ENCODE results near the gene HIPK2.

The HIPK2 gene

DNA sequence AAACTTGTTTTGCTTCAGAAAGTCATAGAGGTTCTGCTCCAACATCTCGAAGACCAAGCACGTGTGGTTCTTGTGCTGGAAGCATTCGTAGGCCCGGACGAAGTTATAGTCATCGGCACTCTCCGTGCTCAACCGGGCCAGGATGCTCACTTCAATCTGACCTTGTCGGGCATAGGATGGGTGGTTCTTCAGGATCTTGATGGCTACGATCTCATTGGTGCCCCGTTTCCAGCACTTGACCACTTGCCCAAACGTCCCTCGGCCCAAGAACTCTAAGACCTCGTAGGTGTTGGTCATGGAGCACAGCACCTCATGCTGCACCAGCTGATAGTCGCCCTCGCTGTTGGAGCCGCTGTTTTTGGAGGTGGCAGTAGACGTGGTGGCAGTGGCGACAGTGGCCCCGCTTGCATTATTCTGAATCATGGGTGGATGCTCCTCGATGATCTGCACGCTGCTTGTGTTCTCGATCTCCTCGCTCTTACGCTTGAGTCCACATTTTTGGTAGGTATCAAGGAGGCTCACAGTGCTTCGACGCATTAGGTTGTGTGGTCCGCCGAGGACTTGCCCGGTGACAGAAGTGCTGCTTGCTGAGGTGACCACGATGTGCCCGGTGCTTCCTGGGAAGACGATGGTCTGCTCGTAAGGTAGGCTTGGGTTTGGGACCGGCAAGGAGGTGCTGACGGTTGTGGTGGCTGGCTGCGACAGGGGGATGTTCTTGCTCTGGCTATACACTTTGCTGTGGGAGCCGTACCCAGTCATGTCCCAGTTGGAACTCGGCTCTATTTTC, 61.4 kb downstream of the HIPK2 start:
- no peak for DNase-seq

DNA sequence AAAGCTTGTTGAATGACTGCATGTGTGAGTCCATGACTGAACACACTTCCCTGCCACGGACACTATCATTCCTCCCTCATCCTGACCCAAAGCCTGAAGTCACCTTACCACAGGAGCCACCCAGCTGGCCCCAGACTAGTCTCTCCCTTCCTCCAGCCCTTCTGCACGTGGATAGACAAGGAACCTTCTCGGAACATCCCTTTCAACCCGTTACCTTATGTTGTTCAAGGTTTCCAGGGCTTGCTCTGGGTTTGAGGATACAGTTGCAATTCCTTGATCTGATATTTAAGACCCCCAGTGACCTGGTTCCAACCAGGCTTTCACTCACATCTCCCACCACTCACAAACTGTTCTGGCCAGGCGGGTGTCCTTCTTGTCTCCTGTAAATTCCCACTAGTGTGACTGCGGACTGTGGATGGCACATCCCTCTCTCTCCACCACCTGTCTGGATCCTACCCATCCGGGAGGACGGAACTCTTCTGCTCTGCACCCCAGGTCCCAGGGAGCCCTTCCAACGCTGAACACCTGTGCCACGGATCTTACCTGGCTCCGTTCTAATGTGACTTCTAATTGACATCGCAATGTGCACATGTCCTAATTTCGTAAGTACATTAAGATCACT, 62.5 kb downstream of the HIPK2 start:
- DNase-seq = no peak

DNA sequence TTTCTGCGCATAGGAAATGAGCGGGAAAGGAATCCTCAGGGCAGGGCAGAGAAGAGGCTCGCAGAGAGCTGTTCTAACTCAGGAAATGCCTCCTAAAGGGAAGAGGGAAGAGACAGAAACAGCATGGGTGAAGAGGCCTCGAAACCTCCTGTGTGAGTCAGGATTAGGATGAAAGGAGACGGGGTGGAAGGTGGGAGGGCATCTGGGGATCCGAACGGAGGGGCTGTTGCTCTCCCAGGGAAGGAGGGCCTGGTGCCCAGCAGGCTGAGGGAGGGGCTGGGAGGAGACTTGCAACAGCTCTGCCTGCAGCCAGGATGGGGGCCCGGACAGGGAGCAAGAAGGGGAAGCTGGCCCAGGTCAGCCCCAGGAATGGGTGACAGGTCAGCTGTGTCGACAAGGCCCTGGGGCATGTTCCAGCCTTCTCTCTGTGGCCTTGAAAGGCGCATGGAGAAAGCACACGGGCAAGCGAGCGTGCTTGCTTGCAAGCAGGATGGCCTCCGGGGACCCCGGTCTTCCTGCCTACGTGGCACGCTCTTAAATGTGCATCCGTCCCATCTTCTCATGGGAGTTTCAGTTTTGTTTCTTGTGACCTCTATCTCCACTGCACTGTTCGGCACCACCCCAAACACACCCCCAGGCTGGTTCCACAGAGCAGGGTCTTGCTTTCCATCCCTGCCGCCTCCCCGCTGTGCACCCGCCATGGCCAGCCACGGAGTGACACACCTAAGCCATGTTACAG, 63.5 kb downstream of the HIPK2 start:
- DNase-seq = no peak

DNA sequence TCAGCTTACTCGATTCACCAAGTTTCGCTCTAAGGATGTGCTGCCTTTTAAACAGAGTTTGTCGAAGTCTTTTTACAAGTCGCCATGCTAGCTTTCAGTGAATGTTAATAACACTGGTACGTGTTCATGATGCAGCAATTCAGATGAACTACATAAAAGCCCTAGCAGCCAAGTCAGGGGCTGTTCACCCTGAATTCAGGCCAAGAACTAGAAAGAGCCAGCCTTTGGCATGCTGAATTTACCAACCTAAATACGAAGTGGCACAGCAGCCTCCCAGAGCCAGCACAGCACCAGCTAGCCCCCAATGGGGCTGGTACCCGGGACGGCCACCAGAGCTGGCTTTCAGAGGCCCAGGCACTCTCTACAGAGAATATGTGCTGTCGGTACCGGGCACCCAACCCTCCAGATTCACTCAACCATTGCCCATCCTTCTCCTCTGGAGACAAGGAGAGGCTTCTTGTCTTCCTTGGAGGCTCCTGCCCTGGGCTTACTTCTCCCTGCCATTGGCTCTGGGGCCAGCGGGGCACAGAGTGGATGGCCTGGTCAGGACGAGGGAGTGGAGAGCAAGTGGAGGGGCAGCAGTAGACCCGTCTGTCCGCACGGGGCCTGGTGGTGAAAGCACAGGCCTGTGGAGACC, 64.2 kb downstream of the HIPK2 start:
- DNase-seq = no peak

DNA sequence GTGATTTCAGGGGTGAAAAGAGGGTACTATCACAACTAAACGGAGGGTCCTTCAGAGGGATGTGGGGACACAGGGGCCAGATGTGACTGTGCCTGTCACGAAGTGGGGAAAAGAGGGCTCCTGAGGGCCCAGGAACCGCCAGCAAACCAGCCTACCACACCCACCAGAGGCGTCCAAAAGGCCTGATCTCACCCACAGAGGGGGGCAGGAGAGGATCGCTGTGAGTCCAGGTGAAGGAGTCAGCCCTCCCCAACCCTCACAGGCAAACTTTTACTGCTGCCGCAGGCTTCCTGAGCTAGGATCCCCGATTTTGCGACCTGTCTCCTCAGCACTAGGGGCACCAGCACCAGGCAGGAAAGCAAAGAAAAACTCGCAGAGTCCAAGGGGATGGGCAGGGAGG, 64.7 kb downstream of the HIPK2 start:
- DNase-seq = no peak

DNA sequence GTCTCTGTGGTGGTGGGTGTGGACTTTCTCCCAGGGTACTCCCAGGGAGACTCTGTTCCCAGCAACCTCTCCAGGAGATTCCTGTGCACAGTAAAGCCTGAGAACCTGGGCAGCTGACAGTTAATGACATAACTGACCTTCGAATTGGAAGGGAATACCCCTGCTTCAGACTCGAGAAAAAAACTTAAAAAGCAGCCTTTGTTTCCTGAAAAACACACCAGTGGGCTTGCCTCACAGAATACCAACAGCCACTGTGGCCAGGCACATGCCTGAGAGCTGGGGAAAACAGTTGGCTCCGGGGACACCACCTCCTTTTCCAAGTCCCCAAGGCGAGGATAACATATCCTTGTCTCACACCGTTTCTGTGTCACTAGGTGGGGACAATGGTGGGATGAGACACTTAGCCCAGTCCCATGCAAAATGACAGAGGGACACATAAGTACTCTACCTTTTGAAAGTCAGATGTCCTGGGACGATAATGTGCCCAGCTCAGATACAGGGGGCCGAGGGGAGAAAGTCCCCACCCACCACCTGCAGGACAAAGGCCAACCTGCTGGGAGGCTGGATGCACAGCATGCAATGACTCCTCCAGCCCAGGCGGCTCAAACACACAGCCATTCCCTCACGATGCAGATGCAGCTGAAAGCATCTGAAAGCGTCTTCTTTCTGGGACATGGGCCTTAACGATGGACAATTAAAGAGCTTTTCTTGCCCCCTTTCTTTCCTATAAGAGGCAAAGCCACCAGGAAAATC, 65.6 kb downstream of the HIPK2 start:
- peak in 5 of 51 donors; percentile 21 to 45 (median 34) for DNase-seq

DNA sequence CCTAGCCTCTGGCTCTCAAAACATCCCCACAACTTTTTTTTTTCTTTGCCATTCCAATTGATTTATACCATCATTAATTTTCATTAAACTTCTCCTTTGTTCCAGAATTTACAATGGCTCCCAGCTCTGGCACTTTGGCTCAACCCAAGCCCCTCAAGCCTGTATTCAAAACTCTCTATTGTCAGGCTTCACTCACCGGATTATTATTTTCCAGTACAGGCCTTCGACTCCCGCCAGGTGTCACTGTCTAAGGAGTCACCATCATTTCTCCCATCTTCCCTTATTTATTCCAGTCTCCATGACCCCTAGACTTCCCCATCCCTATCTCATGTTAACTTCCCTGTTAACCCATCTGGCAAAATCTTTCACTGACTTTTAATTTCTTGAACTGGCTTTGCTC, 67.8 kb downstream of the HIPK2 start:
- DNase-seq = no peak

DNA sequence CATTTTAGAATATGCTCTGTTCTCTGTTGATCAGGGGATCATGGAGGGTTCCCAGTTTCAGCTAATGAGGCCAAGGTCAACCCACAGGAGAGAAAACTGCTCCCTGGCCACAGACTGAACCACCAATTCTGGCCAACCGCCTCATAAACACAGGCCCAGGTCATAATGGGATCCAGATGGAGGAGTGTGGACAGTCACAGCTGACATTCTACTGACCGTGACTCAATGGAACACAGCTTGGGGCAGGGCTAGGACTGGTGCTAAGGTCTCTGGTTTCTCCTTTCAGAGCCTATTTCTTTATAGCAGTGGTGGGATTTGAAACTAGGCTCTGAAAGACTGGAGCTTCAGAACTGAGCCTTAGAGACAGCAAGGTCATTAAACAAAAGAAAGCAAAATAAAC, 68.3 kb downstream of the HIPK2 start:
- DNase-seq = no peak

DNA sequence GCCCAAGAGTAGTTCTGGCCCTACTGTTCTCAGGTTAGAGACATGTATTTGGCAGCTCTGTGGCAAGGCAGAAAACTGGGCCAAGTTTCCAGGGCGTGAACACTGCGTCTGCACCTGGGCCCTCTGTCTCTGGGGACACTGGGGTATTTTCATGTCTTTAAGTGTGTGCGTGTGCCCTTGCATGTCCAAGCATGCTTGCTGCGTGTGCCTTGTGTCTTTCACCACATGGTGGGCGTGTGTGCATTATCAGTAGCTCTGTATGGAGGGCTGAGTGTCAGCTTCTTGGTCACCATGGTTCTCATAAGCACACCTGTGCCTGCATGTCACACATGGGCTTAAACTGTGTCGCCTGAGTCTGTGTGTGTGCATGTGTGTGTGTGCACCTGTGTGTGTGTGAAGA, 69.3 kb downstream of the HIPK2 start:
- DNase-seq = no peak

DNA sequence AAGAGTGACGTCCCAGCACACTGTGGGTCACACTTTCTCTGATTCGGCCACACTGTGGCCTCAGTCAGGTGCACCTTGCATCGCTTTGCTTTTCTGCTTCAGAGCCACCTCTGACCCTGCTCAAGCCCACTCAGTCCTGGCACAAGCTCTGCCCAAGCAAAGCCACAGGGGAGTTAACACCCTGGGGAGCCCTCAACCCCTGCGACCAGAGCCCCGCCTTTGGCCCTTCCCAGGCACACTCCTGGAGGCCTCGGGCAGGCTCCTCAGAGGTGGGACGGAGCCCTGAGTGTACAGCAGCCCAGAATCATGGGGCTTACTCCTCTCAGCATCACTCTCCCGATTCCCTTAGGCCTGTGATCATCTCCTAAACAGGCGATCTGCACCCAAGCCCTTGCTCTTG, 71.0 kb downstream of the HIPK2 start:
- no peak for DNase-seq

DNA sequence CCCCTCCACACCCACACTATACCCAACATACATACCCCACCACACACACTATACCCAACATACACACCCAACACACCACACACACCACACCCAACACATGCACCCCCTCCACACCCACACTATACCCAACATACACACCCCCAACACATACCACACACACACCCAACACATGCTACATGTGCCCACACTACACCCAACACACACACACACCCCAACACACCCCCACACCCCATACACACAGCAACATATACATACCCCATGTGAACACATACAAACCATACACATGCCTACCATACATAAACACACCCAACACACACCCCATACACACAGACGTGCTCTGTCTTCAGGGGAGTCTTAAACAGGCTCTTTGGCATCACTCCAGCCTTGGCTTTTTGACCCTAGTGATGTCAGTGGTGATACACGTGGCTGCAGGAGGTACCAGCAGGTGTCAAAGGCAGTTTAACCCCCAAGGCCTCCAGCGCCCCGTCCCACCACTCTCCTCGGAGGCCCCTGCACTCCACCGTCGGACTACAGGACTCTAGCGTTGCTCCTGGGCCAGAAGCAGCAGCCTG, 73.4 kb downstream of the HIPK2 start:
- DNase-seq = no peak

DNA sequence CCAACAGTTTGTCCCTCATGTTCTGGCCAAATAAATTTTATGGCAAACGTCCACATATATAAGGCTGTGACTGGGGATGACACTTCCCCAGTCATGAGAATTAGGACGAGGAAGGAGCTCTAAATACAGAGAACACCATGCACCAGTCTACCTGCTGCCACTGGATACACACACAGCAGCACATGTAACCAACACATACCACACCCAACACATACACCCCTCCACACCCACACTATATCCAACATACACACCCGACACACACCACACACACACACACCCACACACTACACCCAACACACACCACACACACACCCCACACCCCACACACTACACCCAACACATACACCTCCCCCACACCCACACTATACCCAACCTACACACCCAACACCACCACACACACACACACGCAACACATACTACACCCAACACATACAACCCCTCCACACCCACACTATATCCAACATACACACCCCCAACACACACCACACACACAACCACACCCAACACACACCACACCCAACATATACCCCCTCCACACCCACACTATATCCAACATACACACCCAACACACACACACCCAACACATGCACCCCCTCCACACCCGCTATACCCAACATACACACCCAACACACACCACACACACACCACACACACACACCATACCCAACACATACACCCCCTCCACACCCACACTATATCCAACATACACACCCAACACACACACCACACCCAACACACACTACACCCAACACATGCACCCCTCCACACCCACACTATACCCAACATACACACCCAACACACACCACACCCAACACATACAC, 74.1 kb downstream of the HIPK2 start:
- no peak for DNase-seq

DNA sequence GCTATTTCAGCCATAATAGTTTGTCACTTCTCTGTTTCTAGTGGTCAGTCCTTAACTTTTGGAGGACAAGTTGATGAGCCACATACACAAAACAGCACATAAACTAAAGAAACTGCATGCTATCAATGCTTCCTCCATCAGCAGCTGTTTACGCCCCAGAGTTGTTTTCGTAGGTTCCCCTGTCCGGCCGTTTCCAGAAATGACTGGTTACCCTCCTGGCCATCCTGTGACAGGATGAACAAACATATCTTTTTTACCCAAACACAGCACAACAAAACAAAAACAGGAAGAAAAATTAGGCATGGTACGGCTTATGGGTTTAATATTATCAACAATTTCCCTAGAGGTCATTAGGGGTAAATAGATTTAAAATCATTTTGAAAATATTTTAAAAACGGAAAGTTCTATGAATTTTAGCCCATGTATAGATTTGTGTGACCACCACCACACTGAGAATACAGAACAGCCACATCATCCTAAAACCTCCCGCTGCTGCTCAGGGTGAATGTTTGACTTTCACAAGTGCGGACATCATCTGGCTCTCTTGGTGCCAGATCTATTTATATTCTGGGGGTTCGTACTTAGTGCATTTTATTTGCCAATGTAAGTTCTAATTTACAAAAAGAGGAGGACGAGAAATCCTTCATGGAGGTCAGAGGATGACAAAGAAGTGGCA, 74.8 kb downstream of the HIPK2 start:
- DNase-seq = no peak

DNA sequence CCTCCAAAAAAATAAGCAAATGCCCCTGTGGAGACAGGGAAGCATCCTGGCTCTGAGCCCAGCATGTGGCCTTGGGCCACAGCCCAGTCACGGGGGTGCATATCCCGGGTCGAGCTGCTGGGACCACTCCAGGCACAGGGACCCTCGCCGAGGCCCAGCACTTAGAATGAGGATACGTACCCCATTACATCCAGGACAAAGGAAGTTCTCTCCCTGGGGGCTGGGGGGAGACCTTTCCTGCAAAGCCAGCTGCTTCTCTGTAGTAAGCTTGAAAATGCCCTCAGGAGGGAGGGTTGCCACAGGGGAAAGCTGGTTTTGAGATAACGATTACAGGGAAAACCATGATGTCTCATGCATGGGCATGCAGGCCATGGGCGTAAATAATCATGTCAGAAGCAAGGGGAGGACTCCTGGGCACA, 75.5 kb downstream of the HIPK2 start:
- peak in 9 of 51 donors; percentile 33 to 63 (median 38) for DNase-seq

DNA sequence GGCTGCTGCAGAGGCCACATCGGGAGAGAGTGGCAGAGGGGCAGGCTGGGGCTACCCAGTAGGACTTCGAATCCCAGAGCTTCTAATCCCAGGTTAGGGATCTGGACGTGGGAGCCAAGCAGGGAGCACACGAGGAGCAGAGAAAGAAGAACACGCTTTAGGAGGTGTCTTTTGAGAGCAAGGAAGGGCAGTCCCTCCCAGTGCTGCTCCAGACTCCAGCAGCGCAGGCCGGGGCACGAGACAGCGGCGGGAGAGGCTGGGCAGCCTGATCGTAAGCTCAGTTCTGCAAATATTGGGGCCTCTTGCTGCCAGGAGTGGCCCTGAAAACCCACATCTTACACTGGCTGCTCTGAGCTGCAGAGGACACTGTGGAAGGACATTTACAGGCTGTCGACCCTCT, 75.9 kb downstream of the HIPK2 start:
- DNase-seq = peak in 1 of 51 donors; percentile 23

DNA sequence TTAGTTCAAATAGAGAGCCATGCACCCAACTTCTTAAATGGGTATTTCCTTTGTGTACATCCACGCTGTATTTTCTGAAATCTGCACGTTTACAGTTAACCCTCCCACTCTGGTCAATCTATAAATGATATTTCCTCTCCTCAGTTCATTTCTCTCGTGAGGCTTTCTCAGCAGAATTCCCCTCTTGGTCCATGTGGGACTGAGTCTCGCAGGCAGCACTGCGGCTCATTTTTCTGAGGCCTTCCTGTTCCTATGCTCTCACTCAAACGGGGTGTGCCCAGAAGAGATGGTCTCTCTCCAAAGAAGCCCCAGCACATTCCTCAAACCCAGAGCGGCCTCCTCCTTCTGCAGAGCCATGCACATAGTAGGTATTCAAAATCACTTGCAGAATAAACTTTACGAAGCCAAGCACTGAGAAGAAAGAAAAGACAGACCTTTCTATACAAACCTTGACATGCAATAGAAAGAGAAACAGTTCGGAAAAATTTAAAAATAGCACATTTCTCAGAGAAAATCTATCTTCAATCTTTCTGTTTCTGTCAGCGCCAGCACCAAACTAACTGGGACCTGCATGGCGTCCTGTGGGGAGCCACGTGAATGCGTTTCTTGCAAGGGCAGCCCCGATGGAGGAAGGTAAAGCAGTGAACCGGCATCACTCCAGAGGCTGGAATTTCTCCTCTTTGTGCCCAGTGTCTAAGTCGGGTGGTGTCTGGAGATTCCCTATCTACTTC, 77.1 kb downstream of the HIPK2 start:
- DNase-seq = no peak

DNA sequence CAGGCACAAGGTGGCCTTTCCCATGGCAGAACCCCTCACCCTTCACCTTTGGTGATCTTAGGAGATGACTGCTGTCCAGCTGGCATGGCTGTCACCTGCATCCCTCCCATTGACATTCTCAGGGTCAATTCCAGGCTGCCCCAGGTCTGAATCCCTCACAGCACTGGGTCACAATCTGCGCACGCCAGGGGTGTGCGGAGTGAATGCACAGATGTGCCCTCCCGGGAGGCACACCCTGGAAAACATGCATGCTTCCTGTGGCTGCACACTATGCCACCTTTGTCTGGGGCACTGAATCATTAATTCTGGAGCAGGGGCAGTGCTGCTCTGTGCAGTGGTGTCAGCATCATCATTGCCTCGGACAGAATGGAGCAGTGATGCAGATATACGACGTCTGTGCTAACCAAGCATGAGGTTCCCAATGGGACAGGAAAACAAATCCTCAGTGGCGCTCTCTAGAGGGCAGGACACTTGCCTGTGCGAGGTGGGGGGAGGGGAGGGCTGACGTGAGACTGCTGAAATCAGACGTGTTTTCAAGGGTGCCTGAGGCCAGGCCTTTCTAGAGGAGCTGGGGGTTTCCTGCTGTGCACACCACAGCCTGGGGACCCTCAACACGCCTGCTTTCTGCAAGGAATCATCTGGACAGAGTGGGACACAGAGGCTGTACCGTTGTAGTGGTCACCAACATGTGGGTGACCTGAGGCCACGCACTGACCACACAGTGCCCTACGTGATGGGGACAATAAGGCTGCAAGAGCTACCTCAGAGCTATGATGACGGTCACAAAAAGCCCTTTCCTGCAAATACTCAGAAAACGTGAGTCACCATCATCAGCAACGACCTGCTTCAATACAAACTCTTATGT, 77.9 kb downstream of the HIPK2 start:
- peak in 1 of 51 donors; percentile 27 for DNase-seq

DNA sequence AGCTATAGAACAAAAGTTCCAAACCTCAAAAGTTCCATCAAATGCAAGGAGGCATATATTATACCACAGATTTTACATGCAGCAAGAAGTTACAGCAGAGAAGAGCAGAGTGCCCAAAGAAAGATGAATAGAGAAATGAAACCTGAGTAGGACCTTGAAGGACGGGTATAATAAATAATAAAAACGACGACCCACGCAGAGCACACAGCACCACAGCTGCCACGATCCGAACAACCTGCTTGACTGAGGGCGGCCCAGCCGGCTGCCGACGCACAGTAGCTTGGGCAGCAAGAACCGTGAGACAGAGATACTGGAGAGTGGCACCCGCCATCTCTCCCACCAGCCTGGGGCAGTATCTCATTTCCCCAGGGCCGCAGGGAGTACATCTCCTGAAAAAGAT, 79.0 kb downstream of the HIPK2 start:
- no peak for DNase-seq

Measured in hypothalamus (tissue), 51 donors.